Mesenchymal stem cell (in vitro differentiated cells and primary cell): ENCODE data around the gene OR51B5. TPM values are rescaled to one million over a fixed set of nuclear protein-coding genes. Genes with fewer than 3 reads are reported as not detected.
"Not testable (repeated sequence)": the region's sequence is repeated elsewhere in the genome, so short reads cannot be mapped to it uniquely, and the experiment has no call there.

Experiments used
- DNase-seq: peaks from one replicate; pipeline ENCODE4 v3.0.0-alpha.2; 2013
- H2AFZ ChIP-seq: one replicate; pipeline ENCODE4 v1.6.1; 2013; ENCODE audit warnings: low read depth, mild to moderate bottlenecking, control low read depth, inconsistent platforms, low read length, moderate library complexity
- H2AK5ac ChIP-seq: 2 replicates; pipeline ENCODE4 v1.6.1; 2013; ENCODE audit warnings: low read length, moderate library complexity, mild to moderate bottlenecking, inconsistent platforms; ENCODE audit not compliant: severe bottlenecking
- H2BK120ac ChIP-seq: one replicate; pipeline ENCODE4 v1.6.1; 2013; ENCODE audit warnings: low read depth, mild to moderate bottlenecking, inconsistent platforms, low read length, moderate library complexity
- H2BK12ac ChIP-seq, 2 experiments: one replicate each; pipeline ENCODE4 v1.6.1; 2013; ENCODE audit warnings: inconsistent platforms in 2 of 2, low read length in 2 of 2, mild to moderate bottlenecking in 2 of 2, moderate library complexity in 2 of 2, control low read depth in 1 of 2
- H2BK15ac ChIP-seq: one replicate; pipeline ENCODE4 v1.6.1; 2013; ENCODE audit warnings: mild to moderate bottlenecking, low read depth, inconsistent platforms; ENCODE audit not compliant: poor library complexity, severe bottlenecking
- H2BK5ac ChIP-seq: 2 replicates; pipeline ENCODE4 v1.6.1; 2013; ENCODE audit warnings: low read depth, mild to moderate bottlenecking, low read length, control low read depth, inconsistent platforms; ENCODE audit not compliant: poor library complexity, severe bottlenecking
- H3K14ac ChIP-seq, 2 experiments: one replicate each; pipeline ENCODE4 v1.6.1; 2013; ENCODE audit warnings: inconsistent platforms in 2 of 2, low read length in 2 of 2, control low read depth in 1 of 2, mild to moderate bottlenecking in 1 of 2, moderate library complexity in 1 of 2
- H3K18ac ChIP-seq, 2 experiments: one replicate each; pipeline ENCODE4 v1.6.1; 2013; ENCODE audit warnings: inconsistent platforms in 2 of 2, low read length in 2 of 2, control low read depth in 1 of 2, low read depth in 1 of 2, mild to moderate bottlenecking in 1 of 2
- H3K23ac ChIP-seq, 2 experiments: one replicate each; pipeline ENCODE4 v1.6.1; 2013; ENCODE audit warnings: inconsistent platforms in 2 of 2, low read length in 2 of 2, mild to moderate bottlenecking in 2 of 2, moderate library complexity in 2 of 2, control low read depth in 1 of 2
- H3K27ac ChIP-seq: 2 replicates; pipeline ENCODE4 v1.5.1; 2013; ENCODE audit warnings: mild to moderate bottlenecking, moderate library complexity, low read length, control low read depth, inconsistent platforms; ENCODE audit not compliant: poor library complexity, severe bottlenecking
- H3K27me3 ChIP-seq, 2 experiments: 2 replicates each; pipeline versions ENCODE4 v1.6.1 to v1.7.0; 2013; ENCODE audit warnings: low read length in 2 of 2, mild to moderate bottlenecking in 2 of 2, moderate library complexity in 2 of 2, control low read depth in 1 of 2, inconsistent platforms in 1 of 2; ENCODE audit not compliant: control insufficient read depth in 1 of 2, insufficient read depth in 1 of 2
- H3K36me3 ChIP-seq, 2 experiments: 2 replicates each; pipeline versions ENCODE4 v1.6.1 to v1.7.0; 2013; ENCODE audit warnings: low read length in 2 of 2, control low read depth in 1 of 2, inconsistent platforms in 1 of 2, low read depth in 1 of 2, mild to moderate bottlenecking in 1 of 2; ENCODE audit not compliant: insufficient read depth in 2 of 2, control insufficient read depth in 1 of 2
- H3K4ac ChIP-seq, 2 experiments: one replicate each; pipeline ENCODE4 v1.6.1; 2013; ENCODE audit warnings: inconsistent platforms in 2 of 2, low read length in 2 of 2, mild to moderate bottlenecking in 2 of 2, moderate library complexity in 2 of 2, control low read depth in 1 of 2, low read depth in 1 of 2
- H3K4me1 ChIP-seq: 2 replicates; pipeline ENCODE4 v1.6.1; 2013; ENCODE audit warnings: low read depth, low read length, control low read depth; ENCODE audit not compliant: control insufficient read depth, insufficient read depth
- H3K4me2 ChIP-seq: 2 replicates; pipeline ENCODE4 v1.6.1; 2013; ENCODE audit warnings: low read length, mild to moderate bottlenecking, inconsistent platforms; ENCODE audit not compliant: poor library complexity, severe bottlenecking
- H3K4me3 ChIP-seq, 2 experiments: 2 replicates each; pipeline versions ENCODE4 v1.5.1 to v1.7.0; 2013; ENCODE audit warnings: low read length in 2 of 2, mild to moderate bottlenecking in 2 of 2, control low read depth in 1 of 2, low read depth in 1 of 2; ENCODE audit not compliant: insufficient read depth in 1 of 2
- H3K79me1 ChIP-seq: replicated peaks from 2 replicates; pipeline ENCODE4 v1.6.1; 2013; ENCODE audit warnings: mild to moderate bottlenecking, control low read depth, low read length, inconsistent platforms; ENCODE audit not compliant: poor library complexity, severe bottlenecking
- H3K9ac ChIP-seq: 2 replicates; pipeline ENCODE4 v1.7.0; 2013; ENCODE audit warnings: mild to moderate bottlenecking, low read length, moderate library complexity
- H3K9me3 ChIP-seq: 2 replicates; pipeline ENCODE4 v1.7.0; 2013; ENCODE audit warnings: mild to moderate bottlenecking, low read length; ENCODE audit not compliant: control insufficient read depth
- H4K8ac ChIP-seq: one replicate; pipeline ENCODE4 v1.6.1; 2013; ENCODE audit warnings: inconsistent platforms, mild to moderate bottlenecking, low read length, moderate library complexity
- H4K91ac ChIP-seq: one replicate; pipeline ENCODE4 v1.6.1; 2013; ENCODE audit warnings: mild to moderate bottlenecking, low read length, inconsistent platforms
- WGBS: methylation state at CpG from one replicate; pipeline ENCODE4 v1.1.7; 2013; ENCODE audit warnings: mixed read lengths; 5-methylcytosine and 5-hydroxymethylcytosine counted together
- small RNA-seq: library from polyadenylated mRNA; stranded (forward); fragments of <200 nt; extraction: miRNeasy Mini kit (QIAGEN cat#:217004); gene quantifications from one replicate; pipeline ENCODE3, GENCODE V24; 2013; ENCODE audit warnings: low read depth

The OR51B5 gene

GRCh38 chr11:5297721-5298323, 45.5 kb downstream of the OR51B5 start:
- Histone ChIP-seq H3K14ac (no peak overlapping the region), H3K36me3 (no peaks in the 10 kb centered on the region), H2BK5ac (no peak overlapping the region), H3K27me3 (no peaks in the 10 kb centered on the region), H4K91ac (no peak overlapping the region), H3K4me2 (no peak overlapping the region), H3K9ac (no peak overlapping the region), H3K18ac (no peak overlapping the region), H2BK120ac (no peak overlapping the region), H3K23ac (no peak overlapping the region), H3K4me1 (no peaks in the 10 kb centered on the region), H3K9me3 (no peaks in the 10 kb centered on the region), H3K79me1 (no peaks in the 10 kb centered on the region), H2AK5ac (no peak overlapping the region), H2BK12ac (no peak overlapping the region), H3K27ac (no peak overlapping the region), H3K4me3 (no peak overlapping the region), H2AFZ (no peak overlapping the region), H2BK15ac (no peak overlapping the region), H3K4ac (no peak overlapping the region), H4K8ac (no peak overlapping the region)
- 82% methylated on average over 3 of the region's 4 CpGs for WGBS
- DNase-seq = no peak

- H4K8ac ChIP-seq, DNase-seq, H3K14ac ChIP-seq, H3K4me3 ChIP-seq, H3K23ac ChIP-seq, H2BK5ac ChIP-seq, H2AFZ ChIP-seq, H2BK12ac ChIP-seq, H3K4me1 ChIP-seq, H4K91ac ChIP-seq, H2AK5ac ChIP-seq, H3K4ac ChIP-seq, H3K27ac ChIP-seq, H3K27me3 ChIP-seq, H3K9ac ChIP-seq, H3K79me1 ChIP-seq, H3K18ac ChIP-seq, H3K9me3 ChIP-seq, H3K4me2 ChIP-seq, H2BK15ac ChIP-seq, H2BK120ac ChIP-seq, H3K36me3 ChIP-seq: not testable (repeated sequence)
- 94% methylated on average over 36 of the region's 41 CpGs for WGBS
Observed at GRCh38 chr11:5294342-5294995, 48.9 kb downstream of the OR51B5 start.

- Histone ChIP-seq H3K14ac (no peak overlapping the region), H3K4me3 (no peak overlapping the region), H3K23ac (no peak overlapping the region), H2BK15ac (no peak overlapping the region), H2AK5ac (no peak overlapping the region), H2BK12ac (no peak overlapping the region), H3K4ac (no peak overlapping the region), H2BK5ac (no peak overlapping the region), H3K27ac (no peak overlapping the region), H4K91ac (no peak overlapping the region), H3K9ac (no peak overlapping the region), H4K8ac (no peak overlapping the region), H3K4me2 (no peak overlapping the region), H3K18ac (no peak overlapping the region), H3K9me3 (no peaks in the 10 kb centered on the region), H3K79me1 (no peaks in the 10 kb centered on the region), H3K27me3 (no peaks in the 10 kb centered on the region), H3K36me3 (no peaks in the 10 kb centered on the region), H2BK120ac (no peak overlapping the region), H3K4me1 (no peaks in the 10 kb centered on the region), H2AFZ (no peak overlapping the region)
- no peak for DNase-seq
- WGBS = 96% methylated on average over 8 of the region's 8 CpGs
Observed at GRCh38 chr11:5293028-5293427, 50.3 kb downstream of the OR51B5 start.

Small RNA genes within 50 kb of the gene (small RNA-seq; reads per million reads assigned to genes)
- gene AC104389.3 = not detected
